ENCODE data around the gene CD69. TPM values are rescaled to one million over a fixed set of nuclear protein-coding genes. Genes with fewer than 3 reads are reported as not detected.

The CD69 gene
- total and polyA plus RNA-seq, 12 donors = 0.17 to 6.2 (median 0.50) TPM; not detected in 2

DNA sequence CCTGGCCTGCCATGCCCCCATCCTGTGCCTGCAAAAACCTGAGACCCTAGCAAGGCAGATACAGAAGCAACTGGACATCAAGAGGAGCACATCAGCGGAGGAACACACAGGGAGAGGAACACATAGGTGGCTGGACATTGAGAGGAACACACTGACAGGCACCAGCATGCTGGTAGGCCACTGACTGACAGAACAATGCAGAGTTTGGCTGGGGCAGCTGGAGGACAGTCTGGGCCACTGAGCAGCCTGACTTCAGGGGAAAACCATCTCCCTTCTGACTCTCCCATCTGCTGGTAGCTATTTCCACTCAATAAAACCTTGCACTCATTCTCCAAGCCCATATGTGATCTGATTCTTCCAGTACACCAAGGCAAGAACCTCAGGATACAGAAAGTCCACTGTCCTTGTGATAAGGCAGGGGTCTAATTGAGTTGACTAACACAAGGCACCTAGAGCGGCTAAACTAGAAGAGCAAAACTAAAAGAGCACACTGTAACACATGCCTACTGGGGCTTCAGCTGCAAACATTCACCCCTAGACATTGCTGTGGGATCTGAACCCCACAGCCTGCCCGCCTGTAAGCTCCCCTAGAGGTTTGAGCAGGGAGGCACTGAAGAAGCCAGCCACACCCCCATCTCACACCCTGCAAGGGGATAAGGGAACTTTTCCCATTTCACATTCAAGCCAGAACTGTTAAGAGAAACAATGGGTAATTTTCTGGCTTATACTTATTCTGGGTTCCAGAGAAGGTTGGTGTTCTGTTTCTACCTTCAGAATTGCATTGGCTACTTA, 49.9 kb downstream of the CD69 start:
- peaks cover 0 to 1% (median 0%) of the 10 kb centered on the region in 11 donors for H3K9me3 ChIP-seq
- DNase-seq (no peak), ATAC-seq (no peak)
- WGBS, 2 donors = 90 to 96% methylated on average over 3 of the region's 3 CpGs
- H3K4me3 ChIP-seq = no peak overlapping the region
- no peaks in the 10 kb centered on the region for H3K27me3 ChIP-seq
- no peaks in the 10 kb centered on the region for H3K36me3 ChIP-seq
- intact Hi-C loops (cut with DNase I) = loop anchor here in 1 of 10 donors (10.0 kb wide), 1 partner anchor 376 kb away; no protein-coding TSS in a partner anchor
- TF ChIP-seq, protein P1, sequence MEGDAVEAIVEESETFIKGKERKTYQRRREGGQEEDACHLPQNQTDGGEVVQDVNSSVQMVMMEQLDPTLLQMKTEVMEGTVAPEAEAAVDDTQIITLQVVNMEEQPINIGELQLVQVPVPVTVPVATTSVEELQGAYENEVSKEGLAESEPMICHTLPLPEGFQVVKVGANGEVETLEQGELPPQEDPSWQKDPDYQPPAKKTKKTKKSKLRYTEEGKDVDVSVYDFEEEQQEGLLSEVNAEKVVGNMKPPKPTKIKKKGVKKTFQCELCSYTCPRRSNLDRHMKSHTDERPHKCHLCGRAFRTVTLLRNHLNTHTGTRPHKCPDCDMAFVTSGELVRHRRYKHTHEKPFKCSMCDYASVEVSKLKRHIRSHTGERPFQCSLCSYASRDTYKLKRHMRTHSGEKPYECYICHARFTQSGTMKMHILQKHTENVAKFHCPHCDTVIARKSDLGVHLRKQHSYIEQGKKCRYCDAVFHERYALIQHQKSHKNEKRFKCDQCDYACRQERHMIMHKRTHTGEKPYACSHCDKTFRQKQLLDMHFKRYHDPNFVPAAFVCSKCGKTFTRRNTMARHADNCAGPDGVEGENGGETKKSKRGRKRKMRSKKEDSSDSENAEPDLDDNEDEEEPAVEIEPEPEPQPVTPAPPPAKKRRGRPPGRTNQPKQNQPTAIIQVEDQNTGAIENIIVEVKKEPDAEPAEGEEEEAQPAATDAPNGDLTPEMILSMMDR (IDR thresholded peaks at IDR 0.05) = no peak
- H3K27ac ChIP-seq = no peak overlapping the region
- peaks cover 0 to 28% (median 0%) of the 10 kb centered on the region in 9 donors for H3K4me1 ChIP-seq

DNA sequence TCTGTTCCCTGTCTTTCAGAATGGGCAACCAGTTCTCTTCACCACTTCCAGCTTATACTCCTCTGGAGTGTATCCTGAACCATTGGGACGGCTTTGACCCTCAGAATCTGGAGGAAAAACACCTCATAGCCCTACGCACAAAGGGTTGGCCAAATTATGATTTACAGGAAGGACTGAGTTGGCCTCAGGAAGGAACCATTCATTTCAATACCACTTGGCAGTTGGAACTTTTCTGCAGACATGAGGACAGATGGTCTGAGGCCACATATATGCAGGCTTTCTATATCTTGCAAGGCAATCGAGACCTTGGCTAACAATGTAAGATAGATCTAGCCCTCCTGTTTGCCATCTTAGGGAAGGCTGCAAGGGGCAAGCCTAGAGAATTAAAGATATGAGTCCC, 51.8 kb downstream of the CD69 start:
- peaks cover 0 to 8% (median 0%) of the 10 kb centered on the region in 11 donors for H3K9me3 ChIP-seq
- no peaks in the 10 kb centered on the region for H3K27me3 ChIP-seq
- H3K4me3 ChIP-seq = no peak overlapping the region
- no peak overlapping the region for H3K27ac ChIP-seq
- no peaks in the 10 kb centered on the region for H3K36me3 ChIP-seq
- peaks cover 0 to 30% (median 0%) of the 10 kb centered on the region in 9 donors for H3K4me1 ChIP-seq
- ATAC-seq (no peak), DNase-seq (no peak)
- TF ChIP-seq, protein P1 (IDR thresholded peaks at IDR 0.05) = no peak
- WGBS, 2 donors = 86 to 89% methylated on average over 3 of the region's 3 CpGs
- intact Hi-C loops (cut with DNase I) = loop anchor here (1.0 to 10.0 kb wide), 7 partner anchors 72 to 377 kb away; no protein-coding TSS in a partner anchor

DNA sequence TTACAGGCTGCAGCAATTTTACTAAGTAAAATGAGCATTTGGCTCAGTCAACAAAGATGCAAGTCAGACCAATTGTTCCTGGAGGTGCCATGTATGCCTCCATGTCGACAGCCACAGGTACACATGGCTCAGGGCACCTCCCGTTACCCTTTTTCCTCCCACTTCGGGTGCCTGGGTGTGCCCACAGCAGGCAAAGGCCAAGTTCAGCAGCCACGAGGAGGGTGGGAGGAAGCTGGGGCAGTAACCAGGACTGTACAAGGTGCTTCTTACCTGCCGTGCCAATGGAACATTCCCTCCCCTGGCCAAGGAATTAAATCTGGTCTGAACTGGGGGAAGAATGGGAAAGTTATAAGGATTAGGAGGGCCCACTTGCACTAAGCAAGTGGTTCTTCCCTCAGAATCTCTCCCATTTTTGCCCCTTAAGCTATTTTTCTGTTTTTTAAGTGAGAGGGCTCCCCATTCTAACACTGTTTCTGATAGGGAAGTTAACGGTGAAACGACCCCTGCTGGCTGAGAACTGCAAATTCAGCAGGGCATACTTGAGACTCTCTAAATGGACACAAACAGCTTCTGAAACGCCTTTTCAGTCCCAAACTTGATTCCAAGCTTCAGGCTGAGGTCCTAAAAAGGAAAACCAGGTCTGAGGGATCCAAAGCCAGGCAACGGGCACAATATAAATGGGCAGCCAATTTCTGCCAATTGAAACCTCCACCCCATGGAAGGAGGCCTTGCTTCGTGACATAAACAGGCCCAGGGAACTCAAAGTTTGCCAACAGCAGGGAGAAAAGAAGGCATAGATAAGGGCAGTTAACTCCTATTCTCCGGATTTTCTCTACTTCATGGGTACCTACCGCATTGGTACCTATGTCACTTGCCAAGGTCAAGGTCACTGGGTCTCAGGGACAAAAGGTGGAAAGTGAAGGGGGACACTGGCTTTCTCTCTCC, 52.6 kb downstream of the CD69 start:
- Histone ChIP-seq H3K36me3 (no peaks in the 10 kb centered on the region), H3K4me1 (peaks cover 0 to 30% (median 0%) of the 10 kb centered on the region in 9 donors), H3K27ac (peak overlapping the region in 1 of 10 donors; percentile 81), H3K9me3 (peaks cover 0 to 8% (median 0%) of the 10 kb centered on the region in 11 donors), H3K4me3 (no peak overlapping the region), H3K27me3 (no peaks in the 10 kb centered on the region)
- TF ChIP-seq, protein P1 (IDR thresholded peaks at IDR 0.05) = peak; percentile 58 to 83 (median 79)
- WGBS, 2 donors = 63 to 70% methylated on average over 12 of the region's 12 CpGs
- peak in 7 of 8 donors; percentile 50 to 83 (median 69) for ATAC-seq
- intact Hi-C loops (cut with DNase I) = loop anchor here (1.0 to 10.0 kb wide), 7 partner anchors 71 to 376 kb away; no protein-coding TSS in a partner anchor
- peak; percentile 24 to 50 for DNase-seq

DNA sequence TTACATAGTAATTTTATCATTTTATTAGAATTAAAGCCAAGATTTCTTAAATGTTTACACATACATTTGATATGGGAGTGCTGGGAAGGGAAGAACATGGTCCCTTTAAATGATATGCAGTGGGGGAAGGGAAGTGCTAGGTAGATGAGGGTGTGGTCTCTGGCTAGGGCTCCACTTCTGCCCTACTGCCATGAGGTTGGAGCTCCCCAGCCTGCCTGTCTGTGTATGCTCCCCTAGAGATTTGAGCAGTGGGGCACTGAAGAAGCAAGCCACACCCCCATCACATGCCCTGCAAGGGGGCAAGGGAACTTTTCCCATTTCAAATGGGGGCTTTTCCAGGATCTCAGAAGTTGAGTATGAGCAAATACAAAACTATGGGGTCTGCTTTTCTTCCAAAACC, 53.3 kb downstream of the CD69 start:
- no peak overlapping the region for H3K4me3 ChIP-seq
- no peaks in the 10 kb centered on the region for H3K36me3 ChIP-seq
- peaks cover 0 to 11% (median 0%) of the 10 kb centered on the region in 11 donors for H3K9me3 ChIP-seq
- DNase-seq (no peak), ATAC-seq (no peak)
- H3K27me3 ChIP-seq = no peaks in the 10 kb centered on the region
- peaks cover 0 to 38% (median 0%) of the 10 kb centered on the region in 9 donors for H3K4me1 ChIP-seq
- TF ChIP-seq, protein P1 (IDR thresholded peaks at IDR 0.05) = no peak
- intact Hi-C loops (cut with DNase I) = loop anchor here in 8 of 10 donors (5.0 to 10.0 kb wide), 4 partner anchors 70 to 375 kb away; no protein-coding TSS in a partner anchor
- peak overlapping the region in 1 of 10 donors; percentile 81 for H3K27ac ChIP-seq

All from heart right ventricle (tissue), 16 donors.